HG03039 (cell line): ENCODE measurements around the gene APIP.

Source experiments
- ATAC-seq: cut with Tn5 transposase; IDR thresholded peaks from one replicate; pipeline ENCODE4 v1.9.1; 2021; ENCODE audit warnings: mild to moderate bottlenecking, moderate library complexity; ENCODE audit not compliant: unreplicated experiment

The APIP gene

DNA sequence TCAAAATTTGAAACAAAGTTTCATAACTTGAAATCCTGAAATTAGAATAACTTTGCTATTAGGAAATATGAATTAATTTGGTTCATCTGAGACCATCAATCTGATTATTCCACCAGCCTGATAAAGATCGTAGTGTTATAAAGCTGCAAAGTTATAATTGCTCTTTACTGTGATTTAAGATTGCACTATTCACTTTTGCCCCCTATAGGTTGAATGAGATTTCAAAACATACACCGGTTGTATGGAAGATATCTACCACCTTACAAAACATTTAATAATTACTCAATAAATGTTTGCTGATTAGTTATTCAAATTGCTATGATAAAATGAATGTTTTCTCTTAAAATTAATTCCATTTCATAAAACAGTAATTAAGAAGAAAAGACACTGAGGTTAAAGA lies 26.1 kb downstream of the APIP start:
- no peak for ATAC-seq

DNA sequence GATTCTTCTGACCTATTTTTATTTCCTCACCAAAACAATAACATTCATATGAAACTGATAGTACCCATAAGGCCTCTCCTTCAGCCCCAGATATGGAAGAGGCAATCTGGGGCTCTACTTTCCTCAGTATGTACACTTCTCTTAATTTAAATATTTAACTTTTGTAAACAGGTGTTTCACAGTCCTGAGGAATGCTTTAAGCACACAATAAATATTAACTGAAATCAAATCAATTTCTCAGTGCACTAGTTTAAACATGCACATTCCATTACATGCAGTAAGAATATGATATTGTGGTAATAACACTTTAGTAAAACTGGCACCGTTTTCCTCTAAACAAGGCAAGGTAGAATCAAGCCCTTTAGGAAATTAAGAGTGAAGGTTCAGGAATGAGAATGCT lies 28.9 kb downstream of the APIP start:
- ATAC-seq = no peak

DNA sequence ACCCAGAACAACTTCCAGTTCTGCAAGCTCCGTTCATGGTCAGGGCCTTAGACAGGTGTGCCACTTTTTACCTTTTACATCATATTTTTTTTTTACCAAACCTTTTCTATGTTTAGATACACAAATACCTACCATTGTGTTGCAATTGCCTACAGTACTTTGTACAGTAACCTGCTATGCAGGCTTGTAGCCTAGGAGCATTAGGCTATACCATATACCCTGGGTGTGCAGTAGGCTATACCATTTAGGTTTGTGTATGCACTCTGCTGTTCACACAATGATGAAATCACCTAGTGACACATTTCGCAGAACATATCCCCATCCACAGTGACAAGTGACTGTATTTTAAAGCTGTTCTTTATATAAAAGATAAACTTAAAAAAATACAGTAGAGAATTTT lies 29.6 kb downstream of the APIP start:
- no peak for ATAC-seq

DNA sequence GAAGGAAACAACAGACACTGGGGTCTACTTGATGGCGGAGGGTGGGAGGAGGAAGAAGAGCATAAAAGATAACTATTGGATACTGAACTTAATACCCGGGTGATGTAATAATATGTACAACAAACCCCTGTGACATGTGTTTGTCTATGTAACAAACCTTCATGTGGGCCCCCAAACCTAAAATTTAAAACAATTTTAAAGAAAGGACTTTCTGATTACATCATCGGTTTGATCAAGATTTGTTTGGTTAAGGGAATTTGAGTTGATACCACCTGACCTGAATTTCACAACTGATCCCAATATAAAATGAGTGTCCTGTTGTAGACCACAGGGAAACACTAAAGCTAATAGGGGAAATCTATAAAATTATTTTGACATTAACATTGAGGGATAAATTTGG lies 34.3 kb downstream of the APIP start:
- ATAC-seq = no peak

DNA sequence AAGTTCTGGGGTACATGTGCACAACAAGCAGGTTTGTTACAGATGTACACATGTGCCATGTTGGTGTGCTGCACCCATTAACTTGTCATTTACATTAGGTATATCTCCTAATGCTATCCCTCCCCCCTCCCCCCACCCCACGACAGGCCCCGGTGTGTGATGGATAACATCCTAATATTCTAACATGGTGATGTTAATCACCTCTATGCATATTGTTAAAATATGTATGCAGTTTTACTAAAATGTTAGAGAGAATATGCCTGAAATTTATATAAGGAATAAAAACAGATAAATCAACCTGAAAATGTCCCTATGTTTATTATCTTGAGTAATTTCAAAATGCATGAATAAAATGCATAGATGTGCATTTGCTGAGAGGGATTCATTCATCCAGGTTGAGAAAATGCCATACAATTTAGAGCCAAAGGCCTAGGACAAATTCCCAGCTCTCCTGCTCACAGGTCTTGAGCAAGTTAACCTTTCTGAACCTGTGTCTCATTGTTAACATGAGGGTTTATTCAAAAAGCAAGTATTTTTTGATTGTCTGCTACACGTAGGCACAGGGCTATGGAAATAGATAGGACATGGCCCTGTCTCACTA lies 38.7 kb downstream of the APIP start:
- no peak for ATAC-seq

DNA sequence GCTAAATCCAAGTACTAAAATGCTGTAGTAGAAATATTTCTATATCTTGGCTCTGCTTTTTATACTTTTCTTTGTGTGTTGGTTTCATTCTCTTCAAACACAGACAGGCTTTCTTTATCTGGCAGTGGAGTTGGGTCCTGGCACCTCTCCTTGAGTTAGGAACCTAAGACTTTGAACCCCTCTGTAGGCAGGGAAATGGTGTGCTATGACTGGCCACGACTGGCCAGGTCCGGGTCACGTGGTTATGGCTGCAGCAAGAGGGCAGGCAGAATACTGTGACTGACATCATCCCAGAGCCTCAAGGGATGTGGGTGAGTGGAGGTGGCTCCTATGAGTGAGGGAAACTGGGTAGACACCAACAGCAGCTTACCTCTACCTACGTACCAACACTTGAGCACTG lies 42.0 kb downstream of the APIP start:
- ATAC-seq = no peak

DNA sequence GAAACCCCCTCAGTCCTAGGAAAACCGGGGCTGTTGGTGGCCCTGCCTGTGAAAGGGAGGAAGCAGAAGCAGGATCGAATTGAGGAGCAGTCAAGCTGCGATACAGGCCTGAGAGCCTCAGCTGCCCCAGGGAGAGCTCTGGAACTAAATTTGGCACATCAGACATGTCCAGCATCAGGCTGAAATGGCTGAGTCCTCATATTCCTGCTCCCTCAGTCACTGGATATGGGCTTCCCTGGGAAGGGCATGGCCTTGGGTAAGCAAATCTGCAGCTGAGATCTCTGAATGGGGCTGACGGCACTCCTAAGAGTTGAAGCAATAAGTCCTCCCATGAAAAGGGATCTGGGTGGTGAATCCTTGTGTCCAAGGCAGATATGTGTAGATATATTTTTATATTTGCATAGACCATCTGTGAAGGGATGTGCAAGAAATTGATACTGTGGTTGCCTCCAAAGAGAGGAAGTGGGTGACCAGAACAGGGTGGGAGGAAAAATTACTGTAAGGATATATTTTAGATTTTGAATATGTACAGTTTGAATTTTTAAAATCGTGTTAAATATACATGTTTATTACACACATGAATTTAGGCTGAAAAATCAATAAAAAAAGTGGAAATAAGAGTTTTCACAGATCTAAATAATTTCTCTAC lies 45.5 kb downstream of the APIP start:
- no peak for ATAC-seq

DNA sequence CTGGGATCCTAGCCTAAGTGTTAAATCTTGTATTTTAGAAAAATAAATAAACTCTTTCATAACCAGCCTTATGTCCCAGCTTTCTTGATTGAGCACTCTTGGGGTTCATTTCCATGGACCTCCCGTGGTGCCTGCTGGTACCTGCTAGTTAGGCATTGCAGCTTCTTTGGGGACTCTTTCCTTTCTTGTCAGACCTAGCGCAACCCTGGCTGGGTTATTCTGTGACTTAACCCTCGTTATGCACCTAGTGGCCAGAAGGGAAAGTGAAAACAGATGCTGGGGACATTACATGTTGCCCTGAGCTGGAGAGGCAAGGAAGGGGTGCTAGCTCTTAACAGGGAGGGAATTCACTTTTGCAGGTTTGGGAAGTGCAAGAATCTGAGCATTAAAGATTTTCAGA lies 46.8 kb downstream of the APIP start:
- no peak for ATAC-seq

DNA sequence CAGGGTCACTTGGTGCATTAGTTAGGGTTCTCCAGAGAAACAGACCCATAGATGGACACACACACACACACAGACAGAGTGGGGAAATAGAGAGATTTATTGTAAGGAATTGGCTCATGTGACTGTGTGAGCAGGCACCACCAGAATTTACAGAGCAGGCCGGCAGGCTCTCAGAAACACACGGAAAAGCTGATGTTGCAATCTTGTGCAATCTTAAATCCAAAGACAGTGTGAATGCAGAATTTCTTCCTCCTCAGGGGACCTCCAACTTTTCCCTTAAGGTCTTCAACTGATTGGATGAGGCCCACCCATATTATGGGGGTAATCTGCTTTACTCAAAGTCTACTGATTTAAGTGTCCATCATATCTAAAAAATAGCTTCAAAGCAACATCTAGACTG lies 49.8 kb downstream of the APIP start:
- ATAC-seq = no peak

DNA sequence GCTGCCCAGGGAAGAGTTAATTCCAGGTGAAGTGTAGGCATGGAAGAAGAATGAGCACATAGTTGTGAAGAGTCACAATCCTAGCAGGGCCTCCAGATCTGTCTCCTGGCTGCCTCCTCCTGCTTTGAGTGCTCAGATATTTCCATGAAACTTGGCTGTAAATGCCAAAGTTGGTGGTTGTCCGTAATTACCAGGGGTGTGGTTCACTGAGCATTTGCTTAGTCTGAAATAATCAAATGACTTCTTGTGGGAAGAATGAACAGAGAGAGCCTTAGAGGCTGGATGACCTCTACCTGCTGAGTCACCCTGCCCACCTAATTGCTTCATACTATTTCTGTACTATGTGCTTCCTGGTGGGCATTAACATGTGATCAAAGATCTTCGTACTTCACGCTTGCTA lies 50.9 kb downstream of the APIP start:
- ATAC-seq = no peak

DNA sequence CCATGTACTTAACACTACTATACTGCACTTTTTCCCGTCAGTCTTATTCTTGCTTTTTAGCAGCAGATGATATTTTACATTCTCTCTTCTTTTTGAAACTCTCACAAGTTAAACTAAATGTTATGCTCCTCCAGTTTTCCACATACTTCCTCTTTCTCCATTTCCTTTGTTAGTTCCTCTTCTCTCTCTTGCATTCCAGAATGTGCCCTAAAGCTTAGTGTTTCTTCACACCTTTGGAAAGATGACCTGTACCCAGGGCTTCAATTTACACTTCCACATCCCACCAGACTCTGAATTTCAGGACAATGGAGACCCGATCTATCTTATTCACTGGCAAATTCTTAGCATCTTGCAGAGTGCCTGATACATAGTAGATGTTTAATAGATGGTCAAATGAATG lies 51.8 kb downstream of the APIP start:
- ATAC-seq = no peak

DNA sequence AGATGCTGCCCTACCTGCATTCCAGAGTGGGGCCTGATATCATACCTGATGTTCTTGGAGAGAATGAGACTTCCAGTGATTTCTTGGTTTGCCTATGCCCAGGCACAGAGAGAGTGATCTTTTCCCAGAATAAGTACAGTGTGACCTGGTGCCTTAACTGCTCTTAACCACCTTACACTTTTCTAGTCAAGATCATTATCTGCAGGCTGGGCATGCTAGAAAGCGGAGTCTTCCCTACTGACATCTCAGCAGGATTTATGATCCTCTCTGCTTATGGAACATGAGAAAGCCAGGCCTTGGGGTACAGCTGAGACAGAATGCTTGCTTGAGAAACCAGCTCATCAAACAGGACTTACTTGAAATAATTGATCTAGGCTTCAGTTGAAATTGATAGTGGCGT lies 53.1 kb downstream of the APIP start:
- no peak for ATAC-seq

DNA sequence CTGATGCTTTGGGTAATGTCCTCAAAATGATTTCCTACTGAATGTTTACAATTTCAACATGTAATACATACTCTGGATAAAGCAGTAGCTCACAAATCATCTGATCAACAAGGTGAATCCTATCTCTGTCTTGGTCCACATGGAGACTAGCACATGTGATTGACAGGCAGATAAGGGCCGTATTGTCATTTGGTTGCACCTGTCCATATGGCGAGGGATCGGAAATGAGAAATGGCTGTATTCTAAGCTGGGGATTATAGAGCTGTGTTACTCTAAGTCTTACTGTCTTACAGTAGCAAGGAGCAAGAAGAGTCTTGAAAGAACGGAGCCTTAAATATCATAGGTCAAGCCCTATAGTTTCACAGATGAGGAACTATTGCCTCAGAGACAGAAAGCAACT lies 55.7 kb downstream of the APIP start:
- ATAC-seq = no peak

DNA sequence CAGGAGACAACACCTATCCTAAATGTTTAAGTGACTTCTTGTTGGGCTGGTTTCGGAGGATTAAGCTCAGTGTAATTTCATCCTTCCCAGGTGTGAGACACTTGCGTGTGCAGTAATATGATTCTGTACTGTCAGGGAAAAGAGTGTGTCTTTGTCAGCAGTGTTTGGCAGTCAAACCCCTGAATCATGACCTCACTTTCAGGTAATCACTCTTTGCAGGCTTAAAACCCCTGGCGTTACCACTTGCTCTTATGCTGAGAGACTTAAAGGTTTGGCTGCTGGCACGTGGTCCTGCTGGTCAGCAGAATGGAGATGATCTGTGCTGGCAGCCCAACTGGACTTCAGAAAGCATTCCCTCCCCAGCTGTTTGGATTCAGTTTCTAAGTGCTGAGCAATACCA lies 56.1 kb downstream of the APIP start:
- ATAC-seq = no peak

DNA sequence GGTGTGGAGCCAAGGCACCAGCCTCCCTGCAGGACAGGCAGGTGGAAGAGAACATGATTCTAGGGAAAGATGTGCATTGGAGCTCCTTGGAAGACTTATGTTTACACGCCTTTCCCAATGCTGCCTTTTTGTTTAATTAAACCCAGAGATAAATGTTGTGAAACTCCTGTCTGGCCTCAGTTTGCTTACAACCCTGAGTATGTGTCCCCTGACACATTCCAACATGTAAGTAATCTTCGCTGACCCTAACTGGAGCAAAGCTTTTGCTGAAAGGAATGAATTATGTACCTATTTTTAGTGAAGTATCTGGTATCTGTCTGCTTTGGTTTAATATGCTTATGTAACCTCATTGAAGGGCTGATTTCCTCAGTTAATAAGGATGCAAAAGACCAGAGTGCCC lies 56.7 kb downstream of the APIP start:
- no peak for ATAC-seq

DNA sequence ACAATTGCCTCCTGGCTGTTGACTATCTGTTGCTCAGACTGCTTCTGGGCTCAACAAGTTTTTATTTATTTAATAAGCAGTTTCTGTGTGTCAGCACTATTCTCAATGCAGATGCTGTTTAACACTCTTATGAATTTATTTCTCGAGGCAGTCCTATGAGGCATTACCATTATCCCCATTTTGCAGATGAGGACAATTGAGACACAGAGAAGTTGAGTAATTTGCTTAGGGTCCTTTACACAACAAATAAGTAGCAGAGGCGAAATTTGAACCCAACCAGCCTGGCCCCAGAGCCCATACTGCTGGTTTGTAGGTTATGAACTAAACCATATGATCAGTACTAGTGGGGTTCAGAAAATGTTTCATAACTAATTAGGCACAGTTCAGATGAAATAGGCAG lies 58.7 kb downstream of the APIP start:
- no peak for ATAC-seq

DNA sequence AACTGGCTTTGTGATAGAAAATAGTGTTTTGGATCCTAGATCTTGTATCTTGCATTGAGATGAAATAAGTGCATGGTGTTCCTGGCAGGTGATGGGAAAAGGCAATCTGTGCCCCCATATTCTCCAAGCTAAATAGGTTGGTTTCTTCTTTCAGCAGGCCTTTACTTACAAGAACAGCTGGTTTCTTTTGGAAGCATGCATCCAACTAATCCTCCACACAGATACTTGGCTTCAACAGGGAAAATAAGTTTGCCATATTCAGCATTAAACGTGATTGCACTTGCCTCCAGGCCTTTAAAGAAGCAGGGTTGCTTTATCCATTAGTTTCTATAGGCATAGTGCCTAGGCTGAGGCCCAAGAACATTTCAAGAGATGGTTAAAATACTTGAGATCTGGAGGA lies 59.9 kb downstream of the APIP start:
- ATAC-seq = no peak

DNA sequence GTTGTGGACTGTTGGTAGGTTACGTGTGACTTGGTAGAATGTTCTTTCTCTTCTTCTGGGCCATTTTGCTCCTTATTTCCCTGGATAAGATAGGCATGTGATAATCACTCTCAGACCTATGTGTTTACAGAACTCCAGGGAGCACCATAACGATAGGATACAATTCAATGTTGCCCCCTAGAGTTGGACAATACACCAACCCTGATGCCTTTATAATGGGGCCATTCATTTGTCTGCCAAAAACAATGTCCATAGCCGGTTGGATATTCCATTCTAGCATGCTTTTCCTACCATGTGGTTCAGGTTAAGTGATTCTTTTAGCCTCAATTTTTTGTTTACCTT lies 60.5 kb downstream of the APIP start:
- ATAC-seq = no peak

DNA sequence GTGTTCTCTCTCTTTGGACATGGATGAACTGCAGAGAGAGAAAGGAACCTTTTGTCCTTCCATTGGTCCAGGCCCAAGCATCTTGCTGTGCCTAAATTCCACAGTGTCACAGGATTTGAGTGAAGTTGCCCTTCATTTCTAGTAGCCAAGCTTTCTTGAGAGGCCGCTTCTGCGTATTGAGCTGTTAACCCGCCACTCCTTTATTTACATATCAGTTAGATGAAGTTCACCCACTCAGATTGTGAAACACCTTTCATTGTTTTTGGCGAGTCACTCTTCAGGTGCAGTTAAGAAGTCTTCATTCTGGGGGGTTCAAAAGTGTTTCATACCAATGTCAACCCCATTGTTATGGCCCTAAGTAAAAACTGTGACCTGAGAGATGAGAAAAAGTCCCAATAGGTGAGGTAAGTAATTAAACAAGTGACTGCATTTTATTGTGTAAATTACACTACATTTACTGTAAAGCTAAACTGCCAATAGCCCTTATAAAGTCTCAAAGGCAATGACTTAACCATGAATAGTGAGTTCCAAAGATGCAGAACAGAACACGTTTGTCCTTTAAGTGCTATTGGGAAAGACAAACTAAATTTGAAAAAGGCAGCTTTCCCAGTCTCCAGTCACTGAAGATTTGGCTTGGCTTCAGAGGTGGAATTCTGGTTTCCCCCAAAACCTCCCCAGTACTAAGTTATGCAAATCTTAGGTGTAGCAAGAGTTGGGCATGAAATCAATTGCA lies 61.0 kb downstream of the APIP start:
- no peak for ATAC-seq

DNA sequence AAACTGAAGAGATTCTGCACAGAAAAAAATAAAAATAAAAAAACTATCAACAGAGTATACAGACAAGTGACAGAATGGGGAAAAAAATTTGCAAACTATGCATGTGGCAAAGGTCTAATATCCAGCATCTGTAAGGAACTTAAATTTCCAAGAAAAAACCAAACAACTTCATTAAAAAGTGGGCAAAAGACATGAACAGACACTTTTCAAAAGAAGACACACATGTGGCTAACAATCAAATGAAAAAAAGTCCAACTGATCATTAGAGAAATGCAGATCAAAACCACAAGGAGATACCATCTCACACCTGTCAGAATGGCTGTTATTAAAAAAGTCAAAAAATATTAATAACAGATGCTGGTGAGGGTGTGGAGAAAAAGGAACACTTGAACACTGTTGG lies 64.3 kb downstream of the APIP start:
- no peak for ATAC-seq

DNA sequence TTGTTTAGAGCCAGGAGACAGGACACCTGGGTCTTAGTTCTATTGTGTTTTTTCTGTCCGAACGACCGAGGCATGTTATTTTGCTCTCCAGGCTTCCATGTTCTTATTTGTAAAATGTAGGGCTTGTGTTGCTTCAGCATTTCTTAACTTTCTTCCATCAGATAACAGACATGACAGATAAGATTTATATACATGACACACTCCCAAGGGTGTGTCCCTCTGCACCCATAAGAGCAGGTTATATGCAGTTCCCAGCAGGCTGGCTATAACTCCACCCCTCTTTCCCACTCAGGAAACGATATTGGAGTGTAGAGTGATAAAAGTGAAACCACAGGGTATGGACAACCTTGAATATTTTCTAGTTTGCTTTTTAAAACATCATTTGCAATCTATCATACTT lies 65.8 kb downstream of the APIP start:
- no peak for ATAC-seq

DNA sequence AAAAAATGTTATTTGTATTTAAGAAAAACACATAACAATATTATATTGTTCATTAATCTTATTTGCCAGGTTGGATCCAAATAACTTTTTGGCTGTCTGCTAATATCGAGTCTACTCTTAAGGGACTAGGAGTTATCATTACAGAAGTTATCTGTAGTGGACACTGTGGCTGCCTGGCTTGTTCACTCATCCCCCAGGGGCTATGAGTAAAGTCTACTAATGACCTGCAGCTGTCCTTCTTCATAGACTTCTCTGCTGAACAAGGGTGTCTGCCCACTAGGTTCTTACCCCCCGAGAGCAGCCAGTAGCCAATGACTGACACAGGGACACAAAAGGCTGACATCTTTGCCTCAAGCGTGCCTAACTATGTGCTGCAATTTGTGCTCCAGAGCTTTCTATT lies 69.7 kb downstream of the APIP start:
- no peak for ATAC-seq
